Measurements from ENCODE around the gene PRICKLE2. TPM values are rescaled to one million over a fixed set of nuclear protein-coding genes. Genes with fewer than 3 reads are reported as not detected.

Gene PRICKLE2
- total and polyA plus RNA-seq, 4 donors: 0.89 to 8.0 (median 3.2) TPM

GRCh38 chr3:64270142-64270865 is 45.0 kb upstream of the PRICKLE2 start:
- no peak overlapping the region for H3K27ac ChIP-seq (ENCODE audit: low read depth in 1 of 2, low read length in 2 of 2)
- WGBS: 92% methylated on average over 2 of the region's 2 CpGs

More at GRCh38 chr3:64270142-64270865, 45.0 kb upstream of the PRICKLE2 start:
- Histone ChIP-seq H3K9ac (ENCODE audit: low read depth in 1 of 2, low read length in 2 of 2) (no peak overlapping the region), H3K27me3 (ENCODE audit: control insufficient read depth in 4 of 4, insufficient read depth in 4 of 4, low read length in 3 of 4) (no peaks in the 10 kb centered on the region), H3K36me3 (ENCODE audit: control insufficient read depth in 4 of 4, insufficient read depth in 3 of 4, low read depth in 1 of 4, low read length in 3 of 4) (no peaks in the 10 kb centered on the region), H3K4me3 (ENCODE audit: low read depth in 1 of 3, low read length in 3 of 3) (no peak overlapping the region), H3K9me3 (ENCODE audit: control insufficient read depth in 4 of 4, low read length in 3 of 4) (no peaks in the 10 kb centered on the region), H3K4me1 (ENCODE audit: control insufficient read depth in 4 of 4, insufficient read depth in 4 of 4, low read length in 3 of 4) (peaks cover 4 to 19% (median 7%) of the 10 kb centered on the region in 4 donors)
- no peak for DNase-seq (ENCODE audit: low spot score)
- no peak for TF ChIP-seq NR2F2 (IDR thresholded peaks at IDR 0.05)
- TF ChIP-seq GABPA (IDR thresholded peaks at IDR 0.05 in 1 of 2, conservative IDR thresholded peaks at IDR 0.05 in 1 of 2): no peak
- TF ChIP-seq HNF4G (IDR thresholded peaks at IDR 0.05): no peak
- no peak for TF ChIP-seq EGR1 (IDR thresholded peaks at IDR 0.05; ENCODE audit: low read depth in 2 of 2)
- TF ChIP-seq HNF4A (conservative IDR thresholded peaks at IDR 0.05): no peak
- no peak for TF ChIP-seq ATF3 (IDR thresholded peaks at IDR 0.05)
- no peak for TF ChIP-seq TAF1 (conservative IDR thresholded peaks at IDR 0.05)
- no peak for TF ChIP-seq FOXA2 (IDR thresholded peaks at IDR 0.05)
- TF ChIP-seq SP1 (IDR thresholded peaks at IDR 0.05): no peak
- TF ChIP-seq RAD21 (IDR thresholded peaks at IDR 0.05): no peak
- TF ChIP-seq FOXA1 (IDR thresholded peaks at IDR 0.05): no peak
- TF ChIP-seq MAX (IDR thresholded peaks at IDR 0.05): no peak
- TF ChIP-seq CTCF (IDR thresholded peaks at IDR 0.05; ENCODE audit: low read depth, low read length, missing input control): no peak
- no peak for TF ChIP-seq YY1 (IDR thresholded peaks at IDR 0.05)
- TF ChIP-seq RXRA (IDR thresholded peaks at IDR 0.05): no peak
- TF ChIP-seq, protein P1, sequence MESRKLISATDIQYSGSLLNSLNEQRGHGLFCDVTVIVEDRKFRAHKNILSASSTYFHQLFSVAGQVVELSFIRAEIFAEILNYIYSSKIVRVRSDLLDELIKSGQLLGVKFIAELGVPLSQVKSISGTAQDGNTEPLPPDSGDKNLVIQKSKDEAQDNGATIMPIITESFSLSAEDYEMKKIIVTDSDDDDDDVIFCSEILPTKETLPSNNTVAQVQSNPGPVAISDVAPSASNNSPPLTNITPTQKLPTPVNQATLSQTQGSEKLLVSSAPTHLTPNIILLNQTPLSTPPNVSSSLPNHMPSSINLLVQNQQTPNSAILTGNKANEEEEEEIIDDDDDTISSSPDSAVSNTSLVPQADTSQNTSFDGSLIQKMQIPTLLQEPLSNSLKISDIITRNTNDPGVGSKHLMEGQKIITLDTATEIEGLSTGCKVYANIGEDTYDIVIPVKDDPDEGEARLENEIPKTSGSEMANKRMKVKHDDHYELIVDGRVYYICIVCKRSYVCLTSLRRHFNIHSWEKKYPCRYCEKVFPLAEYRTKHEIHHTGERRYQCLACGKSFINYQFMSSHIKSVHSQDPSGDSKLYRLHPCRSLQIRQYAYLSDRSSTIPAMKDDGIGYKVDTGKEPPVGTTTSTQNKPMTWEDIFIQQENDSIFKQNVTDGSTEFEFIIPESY (IDR thresholded peaks at IDR 0.05): no peak
- TF ChIP-seq REST (IDR thresholded peaks at IDR 0.05): no peak
- TF ChIP-seq JUND (IDR thresholded peaks at IDR 0.05): no peak

Data from liver (tissue), 9 donors.